ENCODE data around the gene IFT20. TPM values are rescaled to one million over a fixed set of nuclear protein-coding genes. Genes with fewer than 3 reads are reported as not detected.

The IFT20 gene
- total RNA-seq, 2 donors from 2014 or later, result 37.4 to 38.4 TPM

- no peak overlapping the region for H3K4me3 ChIP-seq
- H3K4me1 ChIP-seq (ENCODE audit: control insufficient read depth in 1 of 2, low read depth in 2 of 2), result peaks cover 3 to 20% of the 10 kb centered on the region in 2 donors
- no peaks in the 10 kb centered on the region for H3K9me3 ChIP-seq
- H3K27ac ChIP-seq, result no peak overlapping the region
- ATAC-seq (ENCODE audit: insufficient number of reproducible peaks, low FRiP score, low read depth), result no peak
- peaks cover 16% of the 10 kb centered on the region for H3K36me3 ChIP-seq
- TF ChIP-seq CTCF (IDR thresholded peaks at IDR 0.05), result no peak
- no peaks in the 10 kb centered on the region for H3K27me3 ChIP-seq (replicated peaks; ENCODE audit: insufficient read depth)
- no peak for DNase-seq (ENCODE audit: low spot score)
Observed at GRCh38 chr17:28367641-28368305, 32.5 kb upstream of the IFT20 start.

- Histone ChIP-seq H3K9me3 (no peaks in the 10 kb centered on the region), H3K27ac (no peak overlapping the region), H3K36me3 (peaks cover 27% of the 10 kb centered on the region), H3K4me1 (ENCODE audit: control insufficient read depth in 1 of 2, low read depth in 2 of 2) (peaks cover 0 to 14% of the 10 kb centered on the region in 2 donors), H3K27me3 (replicated peaks; ENCODE audit: insufficient read depth) (no peaks in the 10 kb centered on the region), H3K4me3 (no peak overlapping the region)
- TF ChIP-seq CTCF (IDR thresholded peaks at IDR 0.05), result no peak
- no peak for ATAC-seq (ENCODE audit: insufficient number of reproducible peaks, low FRiP score, low read depth)
- DNase-seq (ENCODE audit: low spot score), result no peak
Observed at GRCh38 chr17:28366605-28367004, 31.3 kb upstream of the IFT20 start.

GRCh38 chr17:28365487-28365886, 30.2 kb upstream of the IFT20 start:
- no peak overlapping the region for H3K27ac ChIP-seq
- no peak overlapping the region for H3K4me3 ChIP-seq
- DNase-seq (ENCODE audit: low spot score), result no peak
- H3K36me3 ChIP-seq, result peaks cover 37% of the 10 kb centered on the region
- ATAC-seq (ENCODE audit: insufficient number of reproducible peaks, low FRiP score, low read depth), result no peak
- no peaks in the 10 kb centered on the region for H3K27me3 ChIP-seq (replicated peaks; ENCODE audit: insufficient read depth)
- no peaks in the 10 kb centered on the region for H3K9me3 ChIP-seq
- no peak for TF ChIP-seq CTCF (IDR thresholded peaks at IDR 0.05)
- peaks cover 0 to 6% of the 10 kb centered on the region in 2 donors for H3K4me1 ChIP-seq (ENCODE audit: control insufficient read depth in 1 of 2, low read depth in 2 of 2)

- Histone ChIP-seq H3K9me3 (no peaks in the 10 kb centered on the region), H3K4me3 (no peak within 1 kb of the TSS), H3K27ac (no peak within 1 kb of the TSS), H3K27me3 (replicated peaks; ENCODE audit: insufficient read depth) (no peaks in the 10 kb centered on the region), H3K36me3 (peaks cover 44% of the 10 kb centered on the region), H3K4me1 (ENCODE audit: control insufficient read depth in 1 of 2, low read depth in 2 of 2) (no peaks in the 10 kb centered on the region)
- ATAC-seq (ENCODE audit: insufficient number of reproducible peaks, low FRiP score, low read depth) (no peak), DNase-seq (ENCODE audit: low spot score) (no peak)
- TF ChIP-seq CTCF (IDR thresholded peaks at IDR 0.05), result no peak
Observed at GRCh38 chr17:28364665-28365363, 29.5 kb upstream of the IFT20 start, which contains the start of gene SEBOX. TSS of gene SEBOX (minus strand) at chr17:28365199. CDS start at chr17:28365151, 48 bp downstream.

- no peak for TF ChIP-seq CTCF (IDR thresholded peaks at IDR 0.05)
- Histone ChIP-seq H3K4me3 (no peak overlapping the region), H3K9me3 (no peaks in the 10 kb centered on the region), H3K27me3 (replicated peaks; ENCODE audit: insufficient read depth) (no peaks in the 10 kb centered on the region), H3K27ac (no peak overlapping the region), H3K36me3 (peaks cover 52% of the 10 kb centered on the region), H3K4me1 (ENCODE audit: control insufficient read depth in 1 of 2, low read depth in 2 of 2) (no peaks in the 10 kb centered on the region)
- DNase-seq (ENCODE audit: low spot score), result no peak
- ATAC-seq (ENCODE audit: insufficient number of reproducible peaks, low FRiP score, low read depth), result no peak
Observed at GRCh38 chr17:28363776-28364650, 28.7 kb upstream of the IFT20 start.

All from thoracic aorta (tissue), 2 donors.